HG03066 (cell line): Measurements from ENCODE around the gene RARRES1.

Source experiments
- ATAC-seq: cut with Tn5 transposase; IDR thresholded peaks from one replicate; pipeline ENCODE4 v1.9.1; 2021; ENCODE audit warnings: low read depth; ENCODE audit not compliant: unreplicated experiment

The RARRES1 gene, protein sequence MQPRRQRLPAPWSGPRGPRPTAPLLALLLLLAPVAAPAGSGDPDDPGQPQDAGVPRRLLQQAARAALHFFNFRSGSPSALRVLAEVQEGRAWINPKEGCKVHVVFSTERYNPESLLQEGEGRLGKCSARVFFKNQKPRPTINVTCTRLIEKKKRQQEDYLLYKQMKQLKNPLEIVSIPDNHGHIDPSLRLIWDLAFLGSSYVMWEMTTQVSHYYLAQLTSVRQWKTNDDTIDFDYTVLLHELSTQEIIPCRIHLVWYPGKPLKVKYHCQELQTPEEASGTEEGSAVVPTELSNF

DNA sequence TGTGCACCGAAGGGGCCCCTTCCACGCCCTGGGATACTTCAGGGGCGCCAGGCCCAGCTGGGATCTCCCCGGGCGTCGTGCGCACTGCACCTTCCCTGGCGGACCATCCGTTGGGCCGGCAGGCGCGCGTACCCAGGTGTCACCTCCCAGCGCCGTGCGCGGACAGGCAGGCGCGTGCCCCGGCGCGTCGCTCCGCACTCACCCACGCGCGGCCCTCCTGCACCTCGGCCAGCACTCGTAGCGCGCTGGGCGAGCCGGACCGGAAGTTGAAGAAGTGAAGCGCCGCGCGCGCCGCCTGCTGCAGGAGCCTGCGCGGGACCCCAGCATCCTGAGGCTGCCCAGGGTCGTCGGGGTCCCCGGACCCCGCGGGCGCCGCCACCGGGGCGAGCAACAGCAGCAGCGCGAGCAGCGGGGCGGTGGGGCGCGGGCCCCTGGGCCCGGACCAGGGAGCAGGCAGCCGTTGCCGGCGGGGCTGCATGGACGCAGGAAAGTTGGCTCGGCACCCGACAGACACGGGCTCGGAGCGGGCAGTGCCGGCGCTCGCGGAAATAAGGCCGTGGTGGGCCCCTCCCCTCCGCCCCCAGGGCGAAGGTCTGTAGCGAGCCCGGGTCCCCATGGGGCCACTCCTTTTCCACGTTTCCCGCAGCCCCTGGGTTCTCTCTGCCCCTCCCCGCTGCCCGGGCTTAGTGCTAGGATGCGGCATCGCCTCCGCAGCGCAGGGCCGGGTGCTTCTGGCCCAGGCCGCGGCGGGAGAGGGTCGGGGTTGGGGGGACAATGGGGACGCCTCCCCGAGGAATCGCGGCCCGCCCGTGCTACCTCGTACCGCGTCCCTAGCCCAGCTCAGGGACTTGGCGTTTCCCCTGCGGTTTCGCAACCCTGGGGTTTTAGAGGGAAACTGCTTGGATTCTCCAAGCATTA, at the start of gene RARRES1:
TSS of gene RARRES1 (minus strand) at position 520 of the 918 bp plus-strand sequence. CDS start at position 478, 42 bp downstream.
- ATAC-seq = peak; percentile 64

GRCh38 chr3:158781849-158782248, 49.6 kb upstream of the RARRES1 start:
- no peak for ATAC-seq

DNA sequence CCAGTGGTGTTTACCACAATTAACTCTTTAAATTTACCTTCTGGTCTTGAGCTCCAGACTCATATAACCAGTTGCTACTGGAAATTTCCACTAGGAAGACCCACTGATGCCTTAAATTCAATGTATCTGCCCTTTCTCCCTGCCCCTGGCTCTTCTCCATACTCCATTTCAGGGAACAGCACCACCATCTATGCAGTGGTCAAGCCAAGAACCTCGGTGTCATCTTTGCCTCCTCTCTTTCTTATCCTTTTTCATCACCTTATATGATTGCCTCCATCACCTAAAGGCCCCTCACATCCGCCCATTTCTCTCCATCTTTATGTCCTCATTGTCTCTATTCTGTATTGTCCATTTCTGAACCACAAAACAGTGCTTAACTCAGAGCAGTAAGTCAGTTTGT, 48.9 kb upstream of the RARRES1 start:
- no peak for ATAC-seq

DNA sequence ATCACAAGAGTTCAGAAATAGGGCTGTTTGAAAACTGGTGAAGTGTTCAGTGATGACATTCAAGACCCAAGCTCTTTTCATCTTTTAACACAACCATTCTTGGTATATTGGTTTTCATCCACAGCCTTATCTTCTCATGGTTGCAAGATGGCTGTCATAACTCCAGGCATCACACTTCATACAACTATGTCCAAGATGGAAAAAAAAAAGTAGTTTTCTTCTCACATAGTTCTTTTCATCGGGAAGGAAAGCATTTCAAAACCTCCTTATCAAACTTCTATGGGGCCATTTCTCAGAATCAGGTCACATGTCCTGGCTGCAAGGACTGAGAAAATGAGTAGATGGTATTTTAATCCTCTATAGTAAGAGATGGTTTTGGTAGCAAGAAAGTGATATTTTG, 48.5 kb upstream of the RARRES1 start:
- ATAC-seq = no peak

DNA sequence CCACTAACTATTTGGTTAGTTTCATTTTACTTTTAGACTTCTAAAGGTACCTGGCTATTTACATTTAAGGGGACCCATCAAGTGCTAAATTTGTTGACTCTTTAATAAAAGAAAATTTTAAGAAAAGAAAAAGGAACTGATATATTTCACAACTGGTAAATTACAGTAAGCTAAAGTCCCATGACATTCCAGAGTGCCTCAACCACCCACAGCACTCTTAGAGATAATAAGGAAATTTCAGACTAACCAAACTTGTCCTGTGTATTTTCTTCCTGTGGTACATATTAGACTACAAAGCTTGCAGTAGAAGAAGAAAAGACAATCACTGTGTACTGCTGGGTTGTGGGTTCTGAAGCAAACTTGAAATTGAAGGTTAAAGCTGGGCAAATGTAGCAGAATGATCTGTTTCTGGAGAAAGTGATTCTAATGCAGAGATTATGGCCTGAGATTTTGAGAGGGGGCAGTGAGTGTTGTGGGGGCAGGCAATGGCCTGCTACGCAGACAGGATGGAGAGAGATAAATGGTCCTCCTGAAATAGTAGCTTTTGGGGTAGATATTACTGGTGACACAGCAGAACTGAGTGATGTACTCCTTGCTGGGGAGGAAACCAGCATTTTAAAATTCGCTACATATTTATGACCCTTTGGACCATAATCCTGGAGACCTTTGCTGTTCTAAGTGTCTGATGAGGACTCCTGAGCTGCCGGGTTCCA, 45.1 kb upstream of the RARRES1 start:
- ATAC-seq = no peak

DNA sequence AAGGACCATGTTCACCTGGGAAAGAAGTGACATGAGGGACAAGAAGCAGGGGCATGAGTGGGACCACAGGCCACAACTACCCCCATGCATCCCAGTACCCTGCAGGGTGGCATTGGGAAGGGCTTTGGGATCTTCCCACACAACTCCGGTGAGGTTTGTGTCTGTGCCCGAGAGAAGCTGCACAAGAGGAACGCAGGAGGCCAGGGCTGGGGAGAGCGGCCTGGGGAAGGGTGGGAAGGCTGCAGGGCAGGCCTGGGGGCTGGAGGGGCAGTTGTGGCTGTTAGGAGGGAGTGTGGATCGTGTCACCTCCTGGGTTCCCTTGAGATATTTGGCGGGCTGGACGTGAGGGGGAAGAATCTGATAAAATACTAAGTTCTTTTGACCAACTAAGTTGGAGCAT, 44.3 kb upstream of the RARRES1 start:
- no peak for ATAC-seq

- no peak for ATAC-seq
Observed at GRCh38 chr3:158775426-158776410, 43.5 kb upstream of the RARRES1 start.

GRCh38 chr3:158774965-158775364, 42.7 kb upstream of the RARRES1 start:
- ATAC-seq = no peak

DNA sequence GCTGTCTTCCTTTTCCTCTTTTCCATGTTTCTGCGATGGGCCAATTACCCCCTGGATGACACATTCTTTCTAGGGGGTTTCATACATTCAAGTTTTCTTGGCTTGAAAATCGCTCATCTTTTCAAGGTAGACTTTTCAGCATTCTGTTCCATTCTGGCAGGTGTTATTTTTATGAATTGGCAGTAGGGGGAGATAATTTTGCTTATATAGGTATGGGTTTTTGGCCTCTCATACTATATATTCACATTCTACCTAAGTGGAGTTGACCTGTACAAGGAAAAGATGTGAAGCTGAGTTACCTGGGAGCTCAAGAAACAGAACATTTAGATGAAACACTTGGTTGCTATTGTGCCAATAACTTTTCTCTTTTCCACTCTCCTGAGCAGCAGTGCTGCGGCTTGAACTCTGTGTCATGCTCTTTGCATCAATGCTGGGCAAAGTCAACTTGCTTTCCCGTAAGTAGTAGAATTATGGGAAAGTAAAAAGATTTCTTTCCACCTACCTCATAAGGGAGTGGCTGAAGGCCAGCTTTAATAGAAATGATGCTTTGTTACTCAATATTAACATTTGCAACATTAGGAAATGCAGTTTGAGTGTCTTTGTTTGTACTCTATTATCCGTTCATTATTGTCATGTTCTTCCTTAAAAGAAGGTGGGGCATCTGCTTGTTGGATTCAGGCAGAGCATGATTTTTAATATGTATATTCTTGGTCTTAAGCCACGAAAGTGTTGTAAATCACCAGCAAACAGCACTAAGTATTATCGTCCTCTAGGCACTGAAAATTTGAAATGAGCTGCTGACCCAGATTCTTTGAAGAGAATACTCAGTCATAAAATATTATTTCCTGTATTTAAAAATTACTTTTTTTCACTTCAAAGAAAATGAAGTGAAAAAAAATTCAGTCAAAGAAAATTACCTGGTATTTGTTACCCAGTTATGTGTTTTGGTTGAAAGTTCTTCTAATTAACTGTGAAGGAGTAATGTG, 41.9 kb upstream of the RARRES1 start:
- ATAC-seq = no peak

DNA sequence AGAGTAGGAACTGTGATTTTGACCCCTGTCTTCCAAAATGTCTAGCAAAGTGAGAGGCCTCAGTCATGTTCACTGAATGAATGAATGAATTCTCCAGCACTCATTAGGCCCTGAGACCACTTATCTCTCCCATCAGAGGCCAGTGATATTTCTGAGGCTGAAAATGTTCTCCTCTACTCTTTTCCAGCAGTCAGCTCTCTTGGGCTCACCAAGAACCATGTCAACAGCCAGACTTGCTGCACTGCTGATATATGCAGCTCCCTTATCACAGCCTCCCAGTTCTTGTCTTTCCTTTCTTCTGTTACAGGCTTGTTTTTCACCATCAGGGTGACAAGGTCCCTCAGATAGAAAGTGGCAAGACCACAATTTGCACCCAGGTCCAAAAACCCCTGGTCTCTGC, 40.9 kb upstream of the RARRES1 start:
- no peak for ATAC-seq

GRCh38 chr3:158771982-158772381, 39.7 kb upstream of the RARRES1 start:
- ATAC-seq = no peak

GRCh38 chr3:158771577-158771976, 39.3 kb upstream of the RARRES1 start:
- ATAC-seq = no peak

DNA sequence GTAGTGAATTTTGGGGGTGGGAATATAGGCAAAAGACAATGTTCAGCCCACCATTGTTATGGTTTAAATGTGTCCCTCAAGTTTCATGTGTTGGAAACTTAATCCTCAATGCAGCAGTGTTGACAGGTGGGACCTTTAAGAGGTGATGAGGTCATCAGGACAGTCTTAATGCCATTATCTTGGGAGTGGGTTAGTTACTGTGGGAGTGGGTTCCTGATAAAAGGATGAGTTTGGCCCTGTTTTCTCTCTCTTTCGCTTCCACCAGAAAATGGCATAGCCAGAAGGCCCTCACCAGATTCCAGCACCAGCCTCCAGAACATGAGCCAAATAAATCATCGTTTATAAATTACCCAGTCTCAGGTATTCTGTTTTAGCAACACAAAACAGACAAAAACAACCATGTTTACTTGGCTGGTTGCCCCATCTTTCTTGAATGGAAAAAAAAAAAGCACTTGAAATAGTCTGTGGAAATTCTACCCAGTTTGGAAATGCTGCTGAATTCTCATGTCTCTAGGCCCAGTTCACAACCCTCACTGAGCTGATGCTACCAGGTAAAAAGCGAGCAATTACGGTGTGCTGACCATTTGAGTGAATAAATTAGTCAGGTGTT, 38.6 kb upstream of the RARRES1 start:
- no peak for ATAC-seq

DNA sequence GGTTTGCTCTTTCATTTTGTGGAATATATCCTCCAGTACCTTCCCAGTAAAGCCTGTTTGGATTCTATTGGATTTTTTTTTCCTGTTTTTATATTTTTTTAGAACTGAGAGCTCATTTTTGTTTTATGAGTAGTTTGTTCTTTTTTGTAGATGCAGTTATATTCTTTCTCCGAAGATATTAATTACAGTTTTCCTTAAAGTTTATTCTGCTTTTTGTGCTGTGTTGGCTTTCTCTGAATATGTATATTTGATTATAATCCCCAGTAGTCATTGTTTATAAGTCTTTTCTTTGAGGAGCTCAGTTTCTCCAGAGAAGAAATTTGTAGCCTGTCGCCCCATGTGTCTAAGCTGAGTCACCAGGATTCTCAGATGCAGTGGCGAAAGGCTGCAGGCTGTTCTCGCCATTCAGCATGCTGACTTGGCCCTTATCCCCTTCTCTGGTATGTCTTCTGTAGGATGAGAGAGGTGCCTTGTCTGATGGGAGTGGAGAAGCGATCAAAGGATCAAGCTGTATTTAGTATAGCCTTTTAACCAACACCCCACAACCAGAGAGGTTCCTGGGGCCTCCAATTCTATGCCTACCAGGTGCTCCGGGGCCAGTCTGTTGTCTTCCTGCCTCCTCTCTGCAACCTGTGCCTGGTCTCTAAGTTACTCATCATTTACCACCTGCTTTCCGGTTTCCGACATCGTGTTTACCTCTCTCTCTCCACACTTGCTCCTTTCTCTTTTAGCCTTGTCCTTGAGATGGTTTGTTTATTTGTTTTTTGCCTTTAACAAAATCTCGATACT, 37.9 kb upstream of the RARRES1 start:
- no peak for ATAC-seq

DNA sequence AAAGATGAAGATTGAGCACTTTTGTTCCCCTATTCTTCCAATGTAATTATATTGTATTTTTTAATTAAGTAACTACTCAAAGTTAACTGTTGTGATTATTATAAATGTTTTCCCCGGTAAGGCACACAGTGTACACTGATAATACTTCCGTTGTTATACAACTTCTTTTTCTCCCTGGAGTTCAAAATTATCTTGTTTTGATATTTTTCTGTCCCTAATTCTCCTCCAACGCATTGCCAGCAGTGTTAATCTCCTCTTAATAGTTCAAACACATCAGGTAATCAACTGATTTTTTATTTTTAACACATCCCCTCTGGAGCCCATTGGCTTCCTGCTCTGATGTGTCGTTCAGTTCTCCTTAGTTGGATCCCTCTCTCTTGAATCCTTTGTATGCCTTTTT, 37.3 kb upstream of the RARRES1 start:
- ATAC-seq = no peak

GRCh38 chr3:158768881-158769543, 36.8 kb upstream of the RARRES1 start:
- no peak for ATAC-seq

DNA sequence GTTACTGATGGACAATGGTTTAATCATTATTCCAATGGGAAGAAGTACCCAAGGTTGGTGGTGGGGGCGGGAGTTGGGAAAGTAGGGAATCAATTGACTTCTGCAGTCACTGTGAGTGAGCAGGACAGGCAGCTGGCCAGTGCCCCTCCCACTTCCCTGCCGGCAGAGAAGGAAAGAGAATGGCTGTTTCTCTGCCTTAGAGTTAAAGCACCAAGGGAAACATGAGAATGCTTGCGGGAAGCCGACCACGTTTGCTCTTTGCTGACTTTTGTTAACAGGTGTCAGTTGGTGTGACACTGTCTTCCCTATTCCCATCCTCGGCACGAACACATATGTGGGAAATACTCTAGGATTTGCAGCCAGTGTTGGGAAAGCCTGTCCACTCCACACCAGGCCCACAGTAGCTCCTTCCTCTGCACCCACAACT, 36.1 kb upstream of the RARRES1 start:
- ATAC-seq = no peak
